HG03135 (cell line): ENCODE data around the gene VMO1.

Source experiments
- ATAC-seq: cut with Tn5 transposase; IDR thresholded peaks from one replicate; pipeline ENCODE4 v1.9.1; 2021; ENCODE audit warnings: mild to moderate bottlenecking, moderate library complexity; ENCODE audit not compliant: unreplicated experiment

The VMO1 gene

GRCh38 chr17:4800462-4801196, 14.5 kb upstream of the VMO1 start:
- no peak for ATAC-seq

GRCh38 chr17:4796552-4796920, 10.4 kb upstream of the VMO1 start:
- no peak for ATAC-seq

- ATAC-seq = no peak
Observed at GRCh38 chr17:4795168-4795567, 9.0 kb upstream of the VMO1 start.

DNA sequence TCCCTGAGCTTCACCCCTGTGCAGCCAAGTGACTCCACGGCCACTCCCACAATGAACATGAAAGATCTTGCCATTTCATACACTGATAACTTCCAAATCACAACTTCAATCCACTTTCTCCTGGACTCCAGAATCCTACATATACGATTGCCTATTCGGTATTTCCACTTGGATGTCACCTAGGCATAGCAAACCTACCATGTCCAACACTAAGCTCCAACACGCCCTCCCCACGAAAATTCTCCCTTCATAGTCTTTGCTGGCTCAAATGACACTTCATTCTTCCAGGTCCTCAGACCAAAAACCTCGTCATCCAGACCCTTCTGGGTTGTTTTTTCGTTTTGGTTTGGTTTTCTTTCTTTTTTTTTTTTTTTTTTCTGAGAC, 4.5 kb upstream of the VMO1 start:
- ATAC-seq = no peak

DNA sequence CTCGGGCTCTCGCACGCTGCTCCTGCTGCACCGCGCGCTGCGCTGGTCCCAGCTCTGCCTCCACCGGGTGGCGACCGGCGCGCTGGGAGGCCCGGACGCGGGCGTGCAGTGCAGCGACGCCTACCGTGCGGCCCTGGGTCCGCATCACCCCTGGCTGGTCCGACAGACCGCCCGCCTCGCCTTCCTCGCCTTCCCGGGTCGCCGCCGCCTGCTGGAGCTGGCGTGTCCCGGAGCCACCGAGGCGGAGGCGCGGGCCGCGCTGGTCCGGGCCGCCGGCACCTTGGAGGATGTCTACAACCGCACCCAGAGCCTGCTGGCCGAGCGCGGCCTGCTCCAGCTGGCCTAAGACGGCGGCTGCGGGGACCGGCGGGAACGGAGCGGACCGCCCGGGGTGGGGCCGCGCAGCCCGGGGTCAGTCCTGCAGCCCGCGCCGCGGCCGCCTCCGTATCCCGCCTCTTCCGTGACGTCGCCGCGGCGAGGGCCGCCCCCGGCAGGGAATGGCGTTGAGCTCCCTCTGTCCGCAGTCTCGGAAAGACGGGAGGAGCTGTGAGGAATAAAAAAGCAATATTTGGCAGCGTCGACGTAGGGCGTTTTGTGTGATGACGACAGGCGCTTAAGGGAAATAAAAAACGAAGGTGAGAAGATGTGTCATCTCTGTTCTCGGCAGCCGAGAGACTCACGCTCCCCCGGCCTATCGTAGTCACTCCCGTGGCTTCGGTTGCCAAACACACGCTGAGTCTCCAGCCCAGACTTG, 4.0 kb upstream of the VMO1 start:
- ATAC-seq = peak; percentile 86

DNA sequence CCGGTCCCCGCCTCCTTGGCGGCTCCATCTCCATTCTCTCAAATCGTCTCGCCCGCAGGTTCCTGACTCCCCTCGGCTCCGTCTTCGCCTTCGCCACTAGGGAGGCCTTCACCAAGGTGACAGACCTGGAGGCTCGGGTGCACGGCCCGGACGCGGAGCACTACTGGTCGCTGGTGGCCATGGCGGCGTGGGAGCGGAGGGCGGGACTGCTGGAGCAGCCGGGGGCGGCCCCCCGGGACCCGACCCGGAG, 3.5 kb upstream of the VMO1 start:
- peak; percentile 38 for ATAC-seq

DNA sequence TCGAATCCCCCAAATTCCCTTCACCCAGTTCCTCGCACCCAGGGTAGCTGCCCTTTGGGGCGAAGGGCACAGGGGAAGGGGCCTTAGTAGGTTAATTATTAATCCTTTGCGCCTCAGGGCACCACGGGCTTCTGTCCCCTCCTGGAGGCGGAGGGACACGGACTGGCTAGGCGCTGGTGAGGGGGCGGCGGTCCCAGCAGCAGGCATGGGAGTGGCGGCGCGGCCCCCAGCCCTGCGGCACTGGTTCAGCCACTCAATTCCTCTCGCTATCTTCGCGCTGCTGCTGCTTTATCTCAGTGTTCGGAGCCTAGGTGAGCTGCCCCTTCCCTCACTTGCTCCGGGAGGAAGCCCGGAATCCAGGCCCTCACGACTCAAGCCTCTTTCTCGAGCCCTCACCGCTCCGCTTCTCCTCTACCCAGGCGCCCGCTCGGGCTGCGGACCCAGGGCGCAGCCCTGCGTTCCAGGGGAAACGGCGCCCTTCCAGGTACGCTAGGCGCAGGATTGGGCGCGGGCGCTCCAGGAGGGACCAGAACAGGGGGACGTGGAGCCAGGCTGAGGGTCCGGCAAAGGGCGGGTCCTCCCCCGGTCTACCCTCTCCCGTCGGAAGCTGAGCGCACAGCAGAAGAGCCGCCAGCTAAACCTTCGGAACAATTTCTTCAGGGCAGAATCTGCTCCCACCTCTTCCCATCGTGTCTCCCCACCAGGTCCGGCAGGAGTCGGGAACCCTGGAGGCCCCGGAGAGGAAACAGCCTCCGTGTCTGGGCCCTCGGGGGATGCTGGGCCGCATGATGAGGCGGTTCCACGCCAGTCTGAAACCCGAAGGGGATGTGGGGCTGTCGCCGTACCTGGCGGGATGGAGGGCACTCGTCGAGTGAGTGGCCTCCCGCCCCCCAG, 2.9 kb upstream of the VMO1 start, which contains the start of gene GLTPD2:
TSS of gene GLTPD2 (plus strand) at position 158 of the 894 bp plus-strand sequence. CDS start at position 206, 48 bp downstream.
- no peak for ATAC-seq

DNA sequence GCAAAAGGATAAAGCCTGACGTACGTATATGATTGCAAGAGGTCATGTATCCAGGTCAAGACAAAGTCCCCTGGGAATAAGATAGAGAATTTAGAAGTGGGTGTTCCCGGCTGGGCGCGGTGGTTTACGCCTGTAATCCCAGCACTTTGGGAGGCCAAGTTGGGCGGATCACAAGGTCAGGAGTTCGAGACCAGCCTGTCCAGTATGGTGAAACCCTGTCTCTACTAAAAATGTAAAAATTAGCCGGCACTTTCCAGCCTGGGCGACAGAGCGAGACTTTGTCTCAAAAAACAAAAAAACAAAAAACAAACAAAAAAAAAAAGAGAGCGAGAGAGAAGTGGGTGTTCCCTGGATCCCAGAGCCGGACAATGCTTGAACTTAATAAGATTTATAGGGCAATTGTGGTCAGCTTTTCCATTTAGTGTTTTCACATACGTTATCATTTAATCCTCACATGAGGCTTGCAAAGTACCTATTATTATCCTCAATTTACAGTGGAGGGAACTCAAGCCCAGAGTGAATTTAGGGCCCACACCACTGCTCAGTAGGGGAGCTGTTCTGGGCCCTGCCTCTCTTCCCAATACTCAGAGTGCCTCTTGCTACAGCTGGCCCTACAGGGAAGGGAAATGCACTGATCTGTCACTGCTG, 2.1 kb upstream of the VMO1 start:
- ATAC-seq = no peak

DNA sequence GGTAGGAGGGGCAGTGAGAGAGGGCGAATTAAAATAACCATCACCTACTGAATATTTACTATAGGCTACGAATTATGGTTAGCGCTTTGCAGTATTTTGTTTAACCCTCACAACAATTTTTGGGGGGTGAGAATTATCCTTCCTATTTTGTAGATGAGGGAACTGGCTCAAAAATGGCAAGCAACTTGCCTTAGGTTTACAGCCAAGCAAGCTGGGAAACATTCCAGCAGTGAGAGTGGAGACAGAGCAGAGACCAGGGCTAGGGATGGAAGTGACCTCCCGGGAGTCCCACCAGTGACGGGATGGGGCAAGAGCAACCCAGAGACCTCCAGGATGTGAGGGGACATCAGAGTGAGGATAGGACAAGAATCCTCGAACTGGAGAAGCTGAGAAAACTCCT, 352 bp upstream of the VMO1 start:
- ATAC-seq = no peak

DNA sequence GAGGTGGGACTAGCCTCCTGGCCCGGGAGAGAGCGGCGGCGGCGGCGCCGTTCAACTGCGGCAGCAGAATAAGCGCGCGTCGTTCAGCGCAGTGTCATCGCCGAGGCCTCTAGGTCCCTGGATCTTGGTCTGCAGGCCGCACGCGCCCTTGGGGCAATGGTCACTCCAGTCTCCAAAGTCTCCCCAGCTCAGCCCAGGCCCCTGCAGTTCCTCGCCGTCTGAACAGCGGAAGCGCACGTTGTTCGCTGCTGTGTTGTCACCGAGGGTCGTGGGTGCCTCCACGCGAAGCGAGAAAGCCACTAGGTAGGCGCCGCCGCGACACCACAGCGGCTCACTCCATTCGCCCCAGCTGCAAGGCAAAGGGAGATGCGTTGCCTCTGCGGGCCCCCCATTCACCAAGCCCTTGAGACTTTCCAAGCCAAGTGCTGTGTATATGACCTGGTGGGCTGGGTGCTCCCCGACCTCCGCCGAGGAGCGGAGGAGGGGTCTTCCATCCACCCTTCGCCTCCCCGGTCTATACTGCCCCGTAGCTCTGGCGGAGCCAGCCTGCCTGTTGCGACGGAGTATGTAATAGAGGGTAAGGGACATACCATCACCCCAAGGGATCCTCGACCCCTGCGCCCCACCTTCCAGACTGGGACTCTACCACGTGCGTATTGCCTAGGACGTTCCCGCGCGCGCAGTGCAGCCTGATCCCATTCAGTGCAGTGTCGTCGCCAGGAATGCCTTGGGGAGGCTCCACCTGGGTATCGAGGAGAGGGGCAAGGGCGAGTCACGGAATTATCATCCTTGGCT, 656 bp downstream of the VMO1 start:
- ATAC-seq = no peak

- ATAC-seq = no peak
Observed at GRCh38 chr17:4782652-4783051, 3.5 kb downstream of the VMO1 start.

DNA sequence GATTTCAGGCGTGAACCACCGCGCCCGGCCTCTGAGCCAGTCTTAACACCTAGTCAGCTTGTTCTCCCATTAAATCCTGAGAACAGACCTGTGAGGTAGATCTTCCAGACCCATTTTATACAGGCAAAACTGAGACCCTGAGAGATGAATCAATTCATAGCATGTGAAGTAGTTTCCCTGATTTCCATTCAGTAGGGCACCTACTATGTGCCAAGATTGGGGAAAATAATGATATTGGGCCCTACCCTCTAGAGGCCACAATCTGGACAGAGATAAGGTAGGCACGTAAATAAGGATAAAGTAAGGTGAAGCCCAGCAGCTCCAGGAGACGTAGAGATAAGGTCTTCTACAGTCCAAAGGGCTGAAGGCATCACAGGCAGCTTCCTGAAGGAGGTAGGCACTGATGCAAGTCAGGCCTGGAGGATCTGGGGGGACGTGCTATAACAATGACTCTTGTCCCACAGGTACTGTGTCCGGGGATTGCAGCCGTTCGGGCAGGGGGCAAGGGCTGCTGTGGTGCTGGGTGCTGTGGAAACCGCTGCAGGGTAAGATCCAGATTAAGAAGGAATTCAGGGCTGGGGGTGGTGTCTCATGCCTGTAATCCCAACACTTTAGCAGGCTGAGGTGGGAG, 5.7 kb downstream of the VMO1 start:
- no peak for ATAC-seq

- ATAC-seq = no peak
Observed at GRCh38 chr17:4777969-4778760, 8.0 kb downstream of the VMO1 start.

DNA sequence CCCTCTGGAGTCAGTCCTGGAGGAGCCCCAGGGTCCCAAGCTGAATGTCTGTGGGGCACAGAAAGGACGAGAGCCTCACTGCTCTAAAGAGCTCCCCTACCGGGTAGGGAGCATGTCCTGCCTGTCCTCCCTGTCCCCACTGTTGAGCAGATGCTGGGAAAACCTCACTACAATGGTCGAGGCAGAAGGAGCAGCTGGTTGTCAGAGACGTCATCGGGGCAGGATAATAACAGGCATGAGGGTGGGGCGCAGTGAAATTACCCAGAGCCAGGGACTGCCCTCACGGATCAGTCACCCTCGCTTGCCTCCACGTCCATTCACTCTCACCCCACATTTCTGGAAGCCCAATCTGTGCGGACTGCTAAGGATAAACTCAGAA, 13.9 kb downstream of the VMO1 start:
- no peak for ATAC-seq

- no peak for ATAC-seq
Observed at GRCh38 chr17:4771519-4772234, 14.5 kb downstream of the VMO1 start, which contains the start of gene TM4SF5. Gene TM4SF5, plus strand, starts transcription at chr17:4771886. Its CDS starts 37 bp downstream, at chr17:4771923.

DNA sequence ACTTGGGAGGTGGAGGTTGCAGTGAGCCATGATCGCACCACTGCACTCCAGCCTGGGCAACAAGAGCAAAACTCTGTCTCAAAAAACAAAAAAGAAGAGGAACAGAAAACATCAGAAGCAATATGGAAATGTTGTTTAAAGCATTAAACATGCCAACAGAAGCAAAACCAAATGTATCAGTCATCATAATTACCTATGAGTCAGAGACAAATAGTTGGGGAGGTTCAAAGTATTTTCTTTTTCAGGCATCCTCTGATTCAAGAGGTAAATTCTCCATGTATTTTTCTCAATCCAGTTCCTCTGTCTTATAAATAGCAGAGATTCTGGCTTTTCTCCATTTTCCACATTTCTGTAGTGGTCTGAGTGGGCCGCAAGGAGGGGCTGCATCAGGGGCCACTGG, 16.5 kb downstream of the VMO1 start:
- no peak for ATAC-seq

- no peak for ATAC-seq
Observed at GRCh38 chr17:4768298-4768697, 17.9 kb downstream of the VMO1 start.

DNA sequence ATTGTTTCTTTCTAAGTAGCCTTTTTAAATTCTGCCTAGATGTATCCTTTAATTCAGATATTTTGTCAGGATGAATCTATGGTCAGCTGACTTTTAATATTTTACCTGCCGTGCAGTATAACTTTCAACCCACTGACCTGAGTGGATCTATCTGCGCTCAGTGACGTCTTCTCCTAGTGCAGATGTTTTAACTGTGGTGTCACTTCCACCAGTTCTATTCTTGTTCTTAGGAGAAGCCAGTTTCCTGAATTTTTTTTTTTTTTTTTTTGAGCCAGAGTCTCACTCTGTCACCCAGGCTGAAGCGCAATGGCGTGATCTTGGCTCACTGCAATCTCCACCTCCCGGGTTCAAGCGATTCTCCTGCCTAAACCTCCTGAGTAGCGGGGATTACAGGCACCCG, 19.4 kb downstream of the VMO1 start:
- ATAC-seq = no peak

GRCh38 chr17:4766201-4766600, 20.0 kb downstream of the VMO1 start:
- no peak for ATAC-seq
